Neural crest cell (in vitro differentiated cells): Measurements from ENCODE around the gene CHTF18. TPM values are rescaled to one million over a fixed set of nuclear protein-coding genes. Genes with fewer than 3 reads are reported as not detected.
A peak's percentile ranks its signal among the peaks of the same experiment; 100 is the strongest.

Experiments
- DNase-seq: peaks from one replicate; pipeline ENCODE4 v3.0.0; 2021; ENCODE audit warnings: low read depth, mixed read lengths, low spot score
- H3K27ac Mint-ChIP-seq: one replicate; pipeline ENCODE4 v1.8.0; 2021; ENCODE audit warnings: mild to moderate bottlenecking, mixed read lengths; ENCODE audit not compliant: unreplicated experiment
- H3K27me3 Mint-ChIP-seq: 2 replicates; pipeline ENCODE4 v1.8.0; 2021; ENCODE audit warnings: low read depth, mild to moderate bottlenecking, mixed read lengths
- H3K36me3 Mint-ChIP-seq: 2 replicates; pipeline ENCODE4 v1.8.0; 2021; ENCODE audit warnings: low read depth, mild to moderate bottlenecking, mixed read lengths
- H3K4me1 Mint-ChIP-seq: 2 replicates; pipeline ENCODE4 v1.8.0; 2021; ENCODE audit warnings: mixed read lengths
- H3K4me3 Mint-ChIP-seq: one replicate; pipeline ENCODE4 v1.8.0; 2021; ENCODE audit warnings: mild to moderate bottlenecking, mixed read lengths
- H3K9me3 Mint-ChIP-seq: 2 replicates; pipeline ENCODE4 v1.8.0; 2021; ENCODE audit warnings: mixed read lengths
- CTCF ChIP-seq: fragments of 200-600 bp; sonication (generic); conservative IDR thresholded peaks from 2 replicates; pipeline ENCODE4 v1.5.0; 2021; ENCODE audit warnings: antibody characterized with exemption, mild to moderate bottlenecking
- microRNA-seq: library from miRNA; unstranded; fragments of <30 nt; microRNA quantifications from one replicate; pipeline ENCODE4, GENCODE V29; 2020
- total RNA-seq: library from RNA; stranded (reverse); gene quantifications from 2 replicates; pipeline ENCODE4 v1.2.1, GENCODE V29; 2021

Gene CHTF18
- total RNA-seq, 1 donor from 2014 or later, result 169 TPM

- Mint-ChIP-seq H3K27me3 (no peaks in the 10 kb centered on the region), H3K36me3 (peaks cover 11% of the 10 kb centered on the region), H3K4me1 (peaks cover 8% of the 10 kb centered on the region), H3K9me3 (peaks cover 7% of the 10 kb centered on the region), H3K27ac (no peak overlapping the region), H3K4me3 (peak overlapping the region; percentile 6)
- DNase-seq, result no peak
- no peak for TF ChIP-seq CTCF
These were observed 56.9 kb downstream of the CHTF18 start for GRCh38 chr16:845351-845745.

- DNase-seq, result no peak
- H3K27me3 Mint-ChIP-seq, result no peaks in the 10 kb centered on the region
- H3K4me3 Mint-ChIP-seq, result no peak overlapping the region
- H3K9me3 Mint-ChIP-seq, result peaks cover 13% of the 10 kb centered on the region
- peak overlapping the region; percentile 75 for H3K27ac Mint-ChIP-seq
- no peak for TF ChIP-seq CTCF
- peaks cover 18% of the 10 kb centered on the region for H3K36me3 Mint-ChIP-seq
- peaks cover 7% of the 10 kb centered on the region for H3K4me1 Mint-ChIP-seq
These were observed 58.7 kb downstream of the CHTF18 start for GRCh38 chr16:847151-847550.

Small RNAs within 50 kb of the gene (microRNA-seq; reads per million reads assigned to microRNA genes)
- gene MIR662, result not detected

Other genes with a start within 250 kb of the CHTF18 start
- gene PRR35, start 228.2 kb upstream of the CHTF18 start, total RNA-seq, result not detected in 2 replicates
- gene NHLRC4, start 221.6 kb upstream of the CHTF18 start, total RNA-seq, result 0.84 and 0.86 TPM in 2 replicates
- gene PIGQ, start 218.7 kb upstream of the CHTF18 start, total RNA-seq, result 84.9 and 91.7 TPM in 2 replicates
- gene RAB40C, start 198.6 kb upstream of the CHTF18 start, total RNA-seq, result 30.9 and 31.6 TPM in 2 replicates
- 8.1 and 8.5 TPM in 2 replicates for gene WFIKKN1, start 157.6 kb upstream of the CHTF18 start, total RNA-seq
- 73.4 and 75.3 TPM in 2 replicates for gene METTL26, start 152.3 kb upstream of the CHTF18 start, total RNA-seq
- gene MCRIP2, start 146.8 kb upstream of the CHTF18 start, total RNA-seq, result 16.2 and 17.6 TPM in 2 replicates
- 95.8 and 97.0 TPM in 2 replicates for gene WDR90, start 139.3 kb upstream of the CHTF18 start, total RNA-seq
- 171 and 189 TPM in 2 replicates for gene RHOT2, start 120.5 kb upstream of the CHTF18 start, total RNA-seq
- 3.0 and 3.1 TPM in 2 replicates for gene RHBDL1, start 112.9 kb upstream of the CHTF18 start, total RNA-seq
- gene STUB1, start 108.2 kb upstream of the CHTF18 start, total RNA-seq, result 81.5 and 99.3 TPM in 2 replicates
- gene JMJD8, start 104.3 kb upstream of the CHTF18 start, total RNA-seq, result 60.8 and 64.5 TPM in 2 replicates
- 16.6 and 20.7 TPM in 2 replicates for gene WDR24, start 98.2 kb upstream of the CHTF18 start, total RNA-seq
- 2.5 and 3.0 TPM in 2 replicates for gene FBXL16, start 82.8 kb upstream of the CHTF18 start, total RNA-seq
- 210 and 224 TPM in 2 replicates for gene METRN, start 73.5 kb upstream of the CHTF18 start, total RNA-seq
- gene ANTKMT, start 67.5 kb upstream of the CHTF18 start, total RNA-seq, result 51.1 and 52.7 TPM in 2 replicates
- 7.0 and 7.2 TPM in 2 replicates for gene CCDC78, start 62.2 kb upstream of the CHTF18 start, total RNA-seq
- gene HAGHL, start 61.5 kb upstream of the CHTF18 start, total RNA-seq, result 15.0 and 15.4 TPM in 2 replicates
- gene CIAO3, start 47.6 kb upstream of the CHTF18 start, total RNA-seq, result 42.1 and 45.9 TPM in 2 replicates
- not detected in 2 replicates for gene MSLN, start 27.9 kb upstream of the CHTF18 start, total RNA-seq
- gene RPUSD1, start 239 bp upstream of the CHTF18 start, total RNA-seq, result 36.1 and 36.8 TPM in 2 replicates
- gene GNG13, start 12.1 kb downstream of the CHTF18 start, total RNA-seq, result not detected in 2 replicates
- gene LMF1, start 182.4 kb downstream of the CHTF18 start, total RNA-seq, result 16.0 and 19.4 TPM in 2 replicates
- gene SOX8, start 193.2 kb downstream of the CHTF18 start, total RNA-seq, result 19.4 and 19.8 TPM in 2 replicates